Measurements from ENCODE around the gene TAF4.

GRCh38 chr20:62032609-62033368 is 32.9 kb downstream of the TAF4 start:
- TF ChIP-seq POLR2AphosphoS5 (IDR thresholded peaks at IDR 0.05; ENCODE audit: insufficient read depth in 1 of 2, low read depth in 1 of 2) (no peak), CTCF (IDR thresholded peaks at IDR 0.05) (no peak)

All from vagina (tissue), 2 donors.